ENCODE measurements around the gene OTOF.

DNA sequence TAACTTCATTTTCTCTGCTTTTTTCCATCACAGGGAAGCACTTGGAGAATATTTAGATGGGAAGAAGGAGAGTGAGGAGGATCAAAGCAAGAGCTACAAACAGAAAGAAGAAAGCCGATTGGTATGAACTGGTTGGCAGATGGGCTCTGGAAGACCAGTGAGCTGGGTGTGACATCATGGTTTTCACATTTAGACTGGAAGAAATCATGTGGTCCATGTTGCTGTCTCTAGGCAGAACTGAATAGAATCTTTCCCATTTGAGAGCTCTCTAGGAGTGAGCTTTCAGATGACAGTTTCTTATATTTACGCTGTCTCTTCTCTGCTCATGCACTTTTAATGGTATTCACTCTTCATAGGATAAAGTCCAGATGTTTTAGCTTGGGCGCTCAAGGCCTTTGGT is 63.6 kb downstream of the OTOF start:
- TF ChIP-seq, protein P1, sequence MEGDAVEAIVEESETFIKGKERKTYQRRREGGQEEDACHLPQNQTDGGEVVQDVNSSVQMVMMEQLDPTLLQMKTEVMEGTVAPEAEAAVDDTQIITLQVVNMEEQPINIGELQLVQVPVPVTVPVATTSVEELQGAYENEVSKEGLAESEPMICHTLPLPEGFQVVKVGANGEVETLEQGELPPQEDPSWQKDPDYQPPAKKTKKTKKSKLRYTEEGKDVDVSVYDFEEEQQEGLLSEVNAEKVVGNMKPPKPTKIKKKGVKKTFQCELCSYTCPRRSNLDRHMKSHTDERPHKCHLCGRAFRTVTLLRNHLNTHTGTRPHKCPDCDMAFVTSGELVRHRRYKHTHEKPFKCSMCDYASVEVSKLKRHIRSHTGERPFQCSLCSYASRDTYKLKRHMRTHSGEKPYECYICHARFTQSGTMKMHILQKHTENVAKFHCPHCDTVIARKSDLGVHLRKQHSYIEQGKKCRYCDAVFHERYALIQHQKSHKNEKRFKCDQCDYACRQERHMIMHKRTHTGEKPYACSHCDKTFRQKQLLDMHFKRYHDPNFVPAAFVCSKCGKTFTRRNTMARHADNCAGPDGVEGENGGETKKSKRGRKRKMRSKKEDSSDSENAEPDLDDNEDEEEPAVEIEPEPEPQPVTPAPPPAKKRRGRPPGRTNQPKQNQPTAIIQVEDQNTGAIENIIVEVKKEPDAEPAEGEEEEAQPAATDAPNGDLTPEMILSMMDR (IDR thresholded peaks at IDR 0.05; ENCODE audit: low read length) = no peak
- TF ChIP-seq EZH2 (optimal IDR thresholded peaks at IDR 0.05; ENCODE audit: low read depth, low read length) = no peak
- no peak for TF ChIP-seq EZH2phosphoT487 (IDR thresholded peaks at IDR 0.05; ENCODE audit: low read length)

All from MM.1S (cell line).